Neural progenitor cell (in vitro differentiated cells): ENCODE measurements around the gene FBL.

ENCODE experiments used
- CTCF ChIP-seq: fragments of 200-600 bp; sonication (generic); IDR thresholded peaks from 2 replicates; pipeline ENCODE4 v1.5.1; 2017; ENCODE audit warnings: antibody characterized with exemption, mild to moderate bottlenecking
- EZH2 ChIP-seq: fragments of 200-600 bp; sonication (generic); IDR thresholded peaks from 2 replicates; pipeline ENCODE4 v1.6.1; 2017; ENCODE audit warnings: antibody characterized with exemption, mild to moderate bottlenecking, moderate library complexity

- TF ChIP-seq CTCF = no peak
- no peak for TF ChIP-seq EZH2
Measured at GRCh38 chr19:39818626-39819097, 27.5 kb downstream of the FBL start.
